T-helper 17 cell (primary cell): ENCODE data around the gene PLXNA2. TPM values are rescaled to one million over a fixed set of nuclear protein-coding genes. Genes with fewer than 3 reads are reported as not detected.
A peak's percentile ranks its signal among the peaks of the same experiment; 100 is the strongest.

ENCODE experiments used
- ATAC-seq: fragments of 150-1000 bp; cut with Tn5 transposase; 2 replicates; pipeline ENCODE4 v1.10.0; 2021; ENCODE audit warnings: mild to moderate bottlenecking, moderate library complexity
- DNase-seq, 3 donors: peaks; one replicate each; pipeline versions ENCODE4 v3.0.0 to v3.0.0-alpha.2; 2020 to 2021
- H3K9me3 ChIP-seq: one replicate; pipeline ENCODE4 v1.7.0; 2013; ENCODE audit warnings: low read length, mild to moderate bottlenecking; ENCODE audit not compliant: control insufficient read depth, poor library complexity, severe bottlenecking
- H3K27ac Mint-ChIP-seq: one replicate; pipeline ENCODE4 v1.8.0; 2022; ENCODE audit warnings: mild to moderate bottlenecking, moderate library complexity, mixed read lengths
- H3K27me3 Mint-ChIP-seq: one replicate; pipeline ENCODE4 v1.8.0; 2022; ENCODE audit warnings: mixed read lengths
- H3K36me3 Mint-ChIP-seq: one replicate; pipeline ENCODE4 v1.8.0; 2022; ENCODE audit warnings: low read depth, mixed read lengths
- H3K4me1 Mint-ChIP-seq: one replicate; pipeline ENCODE4 v1.8.0; 2022; ENCODE audit warnings: mild to moderate bottlenecking, mixed read lengths
- H3K4me3 Mint-ChIP-seq: one replicate; pipeline ENCODE4 v1.8.0; 2022; ENCODE audit warnings: mild to moderate bottlenecking, moderate library complexity, mixed read lengths
- total RNA-seq, 4 donors: library from RNA in 2 of 4; stranded (reverse) in 2 of 4; gene quantifications; one replicate each; pipeline ENCODE4 v1.2.3 and lab custom pipeline; 2022 to 2026

PLXNA2 gene
- total RNA-seq, 2 donors from 2014 or later = 1.0 to 2.2 TPM

GRCh38 chr1:208081972-208082371 is 162.2 kb downstream of the PLXNA2 start:
- H3K36me3 Mint-ChIP-seq = peaks cover 4% of the 10 kb centered on the region
- no peak for DNase-seq
- no peak for ATAC-seq
- peaks cover 31% of the 10 kb centered on the region for H3K27me3 Mint-ChIP-seq
- H3K4me3 Mint-ChIP-seq = no peak overlapping the region
- peaks cover 17% of the 10 kb centered on the region for H3K4me1 Mint-ChIP-seq
- no peaks in the 10 kb centered on the region for H3K9me3 ChIP-seq
- H3K27ac Mint-ChIP-seq = no peak overlapping the region

GRCh38 chr1:208080396-208081286 is 163.5 kb downstream of the PLXNA2 start:
- DNase-seq (no peak), ATAC-seq (no peak)
- Mint-ChIP-seq H3K27me3 (peaks cover 31% of the 10 kb centered on the region), H3K36me3 (peaks cover 4% of the 10 kb centered on the region), H3K4me1 (peaks cover 4% of the 10 kb centered on the region), H3K27ac (no peak overlapping the region), H3K4me3 (no peak overlapping the region)
- no peaks in the 10 kb centered on the region for H3K9me3 ChIP-seq

- H3K4me3 Mint-ChIP-seq = no peak overlapping the region
- H3K9me3 ChIP-seq = no peaks in the 10 kb centered on the region
- DNase-seq (no peak), ATAC-seq (no peak)
- peaks cover 31% of the 10 kb centered on the region for H3K27me3 Mint-ChIP-seq
- no peak overlapping the region for H3K27ac Mint-ChIP-seq
- peaks cover 4% of the 10 kb centered on the region for H3K36me3 Mint-ChIP-seq
- H3K4me1 Mint-ChIP-seq = peaks cover 3% of the 10 kb centered on the region
Observed at GRCh38 chr1:208079161-208079560, 165.0 kb downstream of the PLXNA2 start.

GRCh38 chr1:208078752-208079151 is 165.4 kb downstream of the PLXNA2 start:
- no peaks in the 10 kb centered on the region for H3K9me3 ChIP-seq
- H3K4me1 Mint-ChIP-seq = peaks cover 3% of the 10 kb centered on the region
- H3K4me3 Mint-ChIP-seq = no peak overlapping the region
- ATAC-seq = no peak
- DNase-seq = no peak
- H3K27me3 Mint-ChIP-seq = peaks cover 31% of the 10 kb centered on the region
- H3K36me3 Mint-ChIP-seq = peaks cover 4% of the 10 kb centered on the region
- H3K27ac Mint-ChIP-seq = no peak overlapping the region

GRCh38 chr1:208077232-208078075 is 166.7 kb downstream of the PLXNA2 start:
- Mint-ChIP-seq H3K27me3 (peaks cover 21% of the 10 kb centered on the region), H3K36me3 (peaks cover under 1% of the 10 kb centered on the region), H3K4me1 (no peaks in the 10 kb centered on the region), H3K4me3 (no peak overlapping the region), H3K27ac (no peak overlapping the region)
- no peak for DNase-seq
- no peak for ATAC-seq
- H3K9me3 ChIP-seq = no peaks in the 10 kb centered on the region

- Mint-ChIP-seq H3K36me3 (no peaks in the 10 kb centered on the region), H3K4me3 (no peak overlapping the region), H3K27me3 (peaks cover 32% of the 10 kb centered on the region), H3K27ac (no peak overlapping the region), H3K4me1 (peaks cover 3% of the 10 kb centered on the region)
- DNase-seq (no peak), ATAC-seq (no peak)
- H3K9me3 ChIP-seq = no peaks in the 10 kb centered on the region
Observed at GRCh38 chr1:208074353-208074752, 169.8 kb downstream of the PLXNA2 start.

- H3K27ac Mint-ChIP-seq = no peak overlapping the region
- DNase-seq (no peak), ATAC-seq (no peak)
- no peaks in the 10 kb centered on the region for H3K9me3 ChIP-seq
- H3K4me3 Mint-ChIP-seq = no peak overlapping the region
- no peaks in the 10 kb centered on the region for H3K36me3 Mint-ChIP-seq
- peaks cover 9% of the 10 kb centered on the region for H3K4me1 Mint-ChIP-seq
- H3K27me3 Mint-ChIP-seq = peaks cover 19% of the 10 kb centered on the region
Observed at GRCh38 chr1:208071435-208072031, 172.7 kb downstream of the PLXNA2 start.

- Mint-ChIP-seq H3K27me3 (peaks cover 24% of the 10 kb centered on the region), H3K4me1 (peaks cover 9% of the 10 kb centered on the region), H3K4me3 (no peak overlapping the region), H3K27ac (no peak overlapping the region), H3K36me3 (no peaks in the 10 kb centered on the region)
- DNase-seq (no peak), ATAC-seq (no peak)
- H3K9me3 ChIP-seq = no peaks in the 10 kb centered on the region
Observed at GRCh38 chr1:208069908-208070307, 174.3 kb downstream of the PLXNA2 start.

GRCh38 chr1:208069317-208069716 is 174.9 kb downstream of the PLXNA2 start:
- H3K27me3 Mint-ChIP-seq = peaks cover 24% of the 10 kb centered on the region
- no peaks in the 10 kb centered on the region for H3K36me3 Mint-ChIP-seq
- H3K27ac Mint-ChIP-seq = peak overlapping the region; percentile 16

GRCh38 chr1:208068908-208069307 is 175.3 kb downstream of the PLXNA2 start:
- no peak for DNase-seq
- peaks cover 28% of the 10 kb centered on the region for H3K27me3 Mint-ChIP-seq
- H3K27ac Mint-ChIP-seq = peak overlapping the region; percentile 16
- no peaks in the 10 kb centered on the region for H3K9me3 ChIP-seq
- H3K4me1 Mint-ChIP-seq = peaks cover 9% of the 10 kb centered on the region
- H3K36me3 Mint-ChIP-seq = no peaks in the 10 kb centered on the region
- no peak overlapping the region for H3K4me3 Mint-ChIP-seq
- ATAC-seq = no peak

More at GRCh38 chr1:208069317-208069716, 174.9 kb downstream of the PLXNA2 start:
- Mint-ChIP-seq H3K4me3 (no peak overlapping the region), H3K4me1 (peaks cover 9% of the 10 kb centered on the region)
- no peak for ATAC-seq
- no peaks in the 10 kb centered on the region for H3K9me3 ChIP-seq
- DNase-seq = no peak

GRCh38 chr1:208068407-208068806 is 175.8 kb downstream of the PLXNA2 start:
- H3K27me3 Mint-ChIP-seq = peaks cover 33% of the 10 kb centered on the region
- peaks cover 9% of the 10 kb centered on the region for H3K4me1 Mint-ChIP-seq
- no peaks in the 10 kb centered on the region for H3K9me3 ChIP-seq
- DNase-seq (no peak), ATAC-seq (no peak)
- H3K36me3 Mint-ChIP-seq = no peaks in the 10 kb centered on the region
- no peak overlapping the region for H3K4me3 Mint-ChIP-seq
- H3K27ac Mint-ChIP-seq = no peak overlapping the region

- DNase-seq (no peak), ATAC-seq (no peak)
- no peaks in the 10 kb centered on the region for H3K9me3 ChIP-seq
- Mint-ChIP-seq H3K27ac (no peak overlapping the region), H3K36me3 (no peaks in the 10 kb centered on the region), H3K27me3 (peaks cover 40% of the 10 kb centered on the region), H3K4me3 (no peak overlapping the region), H3K4me1 (peaks cover 9% of the 10 kb centered on the region)
Observed at GRCh38 chr1:208066583-208066982, 177.6 kb downstream of the PLXNA2 start.

- H3K27me3 Mint-ChIP-seq = peaks cover 46% of the 10 kb centered on the region
- no peak overlapping the region for H3K27ac Mint-ChIP-seq
- ATAC-seq (no peak), DNase-seq (no peak)
- H3K4me1 Mint-ChIP-seq = peaks cover 9% of the 10 kb centered on the region
- no peak overlapping the region for H3K4me3 Mint-ChIP-seq
- peaks cover 3% of the 10 kb centered on the region for H3K36me3 Mint-ChIP-seq
- no peaks in the 10 kb centered on the region for H3K9me3 ChIP-seq
Observed at GRCh38 chr1:208065862-208066261, 178.3 kb downstream of the PLXNA2 start.
